ENCODE measurements around the gene MLC1.

MLC1 gene

DNA sequence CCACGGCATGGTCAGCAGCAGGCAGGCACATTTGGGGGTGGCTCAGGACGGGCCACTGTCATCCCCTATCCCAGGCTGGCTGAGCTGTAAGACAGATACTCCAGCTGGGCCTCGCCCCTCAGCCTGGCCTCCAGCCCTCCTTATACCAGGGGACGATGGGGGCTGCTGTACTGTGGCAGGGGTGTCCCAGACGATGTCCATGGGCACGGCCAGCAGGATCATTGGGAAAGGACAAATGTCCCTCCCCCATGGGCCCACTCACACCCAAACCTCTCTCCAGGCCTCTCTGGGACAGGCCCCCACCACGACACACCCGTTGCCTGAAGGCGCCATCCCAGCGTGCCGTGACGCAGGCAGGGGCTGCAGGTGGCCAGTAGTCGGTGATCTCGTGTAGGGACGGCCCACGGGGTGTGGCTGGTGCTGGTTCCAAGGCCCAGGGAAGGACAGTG lies 71.1 kb downstream of the MLC1 start:
- no peak for DNase-seq

DNA sequence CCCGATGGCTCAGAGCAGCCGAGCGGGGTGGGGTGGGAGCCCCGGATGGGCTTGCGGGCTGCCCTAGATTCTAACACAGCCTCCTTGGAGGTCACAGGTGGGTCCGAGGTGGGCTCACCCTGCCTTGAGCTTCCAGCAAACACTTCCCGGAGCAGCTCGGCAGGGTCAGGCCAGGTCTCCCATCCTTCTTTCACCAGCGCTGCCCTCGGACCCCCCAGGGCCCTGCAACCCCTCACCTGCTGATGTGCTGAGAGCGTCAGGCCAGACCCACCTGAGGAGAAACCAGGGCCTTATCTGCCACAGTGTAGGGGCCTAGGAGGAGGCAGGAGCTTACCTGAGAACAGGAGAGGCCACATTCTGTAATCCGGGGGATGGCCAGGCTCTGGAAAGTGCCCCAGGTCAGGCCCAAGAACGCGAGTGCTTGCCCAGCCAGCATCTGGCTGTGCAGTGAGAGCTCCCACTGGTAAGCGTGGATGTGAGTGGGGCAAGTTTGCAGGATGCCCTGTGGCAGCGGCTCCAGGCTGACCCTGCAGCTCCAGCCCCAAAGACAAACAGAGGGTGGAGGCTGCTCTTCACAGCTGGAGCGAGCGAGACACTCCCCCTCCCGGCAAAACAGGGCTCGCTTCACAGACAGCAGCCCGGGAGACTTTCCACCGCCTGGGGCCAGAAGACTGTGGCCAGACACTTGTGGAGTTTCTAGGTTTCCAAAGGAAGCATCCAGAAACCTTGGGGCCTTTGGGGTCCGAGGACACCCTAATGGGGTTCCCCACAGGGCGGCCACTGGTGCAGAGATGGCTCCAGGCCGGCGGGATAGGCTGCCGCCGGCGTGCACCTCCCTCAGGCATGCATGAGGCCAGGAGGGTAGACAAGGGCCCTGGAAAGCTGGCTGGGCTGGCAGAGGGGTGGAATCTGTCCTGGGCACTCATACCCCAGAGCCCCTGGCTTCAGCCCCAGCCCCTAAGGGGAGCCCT lies 72.7 kb downstream of the MLC1 start, which contains the start of gene IL17REL:
TSS of gene IL17REL (minus strand) at position 555 of the 971 bp plus-strand sequence. CDS start at position 436, 119 bp downstream.
- DNase-seq, result no peak

DNA sequence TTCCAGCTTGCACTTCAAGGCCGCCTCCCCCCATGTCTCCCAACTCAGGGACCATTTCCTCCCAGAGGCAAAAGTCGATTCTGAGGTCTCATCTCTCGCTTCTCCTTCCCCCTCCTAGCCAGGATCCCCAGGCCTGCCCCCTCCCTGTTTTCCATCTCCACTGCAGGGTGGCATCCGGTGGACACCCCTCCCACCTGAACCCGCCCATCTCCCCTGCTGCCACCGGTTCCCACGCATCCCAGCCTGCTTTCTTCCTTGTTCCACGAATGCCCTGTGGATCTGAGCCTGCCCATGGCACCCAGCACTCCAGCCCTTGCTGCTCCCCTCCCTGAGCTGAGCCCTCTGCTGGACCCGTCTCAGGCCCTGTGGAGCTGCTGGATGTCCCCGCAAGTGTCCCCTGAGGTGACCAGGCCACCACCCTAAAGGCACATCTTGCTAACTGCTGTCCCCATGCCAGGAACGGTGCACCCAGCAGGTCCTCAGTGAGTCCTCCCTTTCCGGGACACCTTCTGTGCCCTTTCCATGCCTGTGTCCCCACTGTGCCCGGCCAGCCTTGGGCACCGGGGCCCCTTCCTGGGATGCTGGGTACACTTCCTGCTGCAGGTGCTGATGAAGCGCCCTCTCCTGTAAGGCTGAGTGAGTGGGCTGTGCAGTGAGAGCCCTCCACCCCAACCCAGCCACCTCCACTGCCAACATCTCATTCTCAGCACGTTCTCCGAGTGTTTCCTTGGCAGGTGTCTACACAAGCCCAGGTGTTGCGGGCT lies 73.6 kb downstream of the MLC1 start:
- no peak for DNase-seq

DNA sequence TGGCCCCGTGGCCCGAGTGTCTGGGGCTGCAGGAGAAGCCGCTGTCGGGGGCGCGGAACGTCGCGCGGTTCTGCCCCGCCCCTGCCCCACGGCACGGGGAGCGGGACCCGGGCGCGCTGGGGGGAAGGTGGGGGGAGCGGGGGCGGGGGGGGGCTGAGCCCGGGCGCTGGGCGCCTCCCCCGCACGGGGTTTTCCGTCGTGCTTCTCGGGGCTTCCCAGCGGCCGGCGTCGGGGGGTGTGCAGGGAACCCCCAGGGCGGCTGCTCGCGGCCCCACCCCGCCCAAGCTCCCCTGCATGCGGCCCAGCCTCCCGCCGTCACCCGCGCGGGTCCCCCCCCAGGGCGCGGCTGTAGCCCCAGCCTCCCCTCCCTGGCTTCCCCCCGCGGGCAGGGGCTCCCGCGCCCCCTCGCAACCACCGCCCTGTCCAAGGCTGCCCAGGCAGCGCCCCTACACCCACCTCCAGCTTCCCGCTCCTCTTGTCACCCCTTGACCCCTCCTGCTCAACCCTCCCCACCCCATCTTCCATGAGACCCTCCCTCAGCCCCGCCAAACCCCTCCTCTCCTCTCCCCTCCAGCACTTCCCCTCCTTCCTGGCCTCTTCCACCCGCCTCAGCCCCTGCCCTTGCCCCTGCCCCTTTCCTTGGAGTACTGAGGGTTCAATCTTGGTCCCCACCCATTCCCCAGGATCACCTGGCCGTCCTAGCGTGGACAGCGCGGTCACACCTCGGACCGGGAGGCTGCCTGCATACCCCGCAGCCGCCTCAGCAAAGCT lies 74.4 kb downstream of the MLC1 start:
- DNase-seq, result peak; percentile 58

DNA sequence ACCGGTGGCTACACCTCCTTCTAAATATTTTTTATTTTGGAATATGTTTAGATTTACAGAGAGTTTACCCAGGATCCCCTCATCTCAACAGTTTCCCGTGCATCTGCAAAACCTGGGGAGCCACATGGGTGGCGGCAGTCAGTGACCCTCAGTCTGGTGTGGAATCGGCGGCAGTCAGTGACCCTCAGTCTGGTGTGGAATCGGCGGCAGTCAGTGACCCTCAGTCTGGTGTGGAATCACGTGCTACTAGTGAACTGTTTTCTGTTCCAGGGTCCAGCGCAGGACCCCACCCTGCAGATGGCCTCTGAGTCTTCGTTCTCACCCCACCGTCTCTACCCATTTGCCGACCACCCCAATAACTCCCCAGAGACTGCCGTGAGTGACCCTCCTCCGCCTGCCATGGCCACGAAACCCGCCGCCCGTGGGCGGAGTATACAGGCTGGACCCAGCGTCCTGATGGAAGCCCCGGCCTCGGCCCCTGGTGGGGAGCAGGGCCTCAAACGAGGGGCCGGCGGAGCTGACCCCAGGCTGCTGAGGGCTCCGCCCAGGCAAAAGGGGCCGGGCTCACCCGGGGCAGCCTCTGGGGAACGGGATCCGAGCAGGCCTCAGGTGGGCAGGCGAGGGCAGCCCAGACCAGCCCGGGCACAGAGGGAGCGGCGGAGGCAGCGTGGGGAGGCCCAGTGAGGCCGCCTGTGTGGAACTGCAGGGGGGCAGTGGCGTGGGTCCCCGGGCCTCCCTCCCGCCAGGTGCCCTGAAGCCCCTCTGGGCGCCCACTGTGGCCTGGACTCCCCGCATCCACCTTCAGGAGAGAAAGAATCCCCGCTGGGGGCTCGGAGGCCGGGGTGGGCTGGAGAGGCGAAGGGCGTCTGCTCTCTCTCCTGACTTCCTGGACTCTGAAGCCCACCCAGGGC lies 75.2 kb downstream of the MLC1 start:
- no peak for DNase-seq

Measured in CD4-positive, alpha-beta T cell treated with Interleukin-17A for 4 hours (primary cell).